Natural killer cell (primary cell): Measurements from ENCODE around the gene MRPS18A. TPM values are rescaled to one million over a fixed set of nuclear protein-coding genes. Genes with fewer than 3 reads are reported as not detected.

Experiments used
- ATAC-seq, 3 donors: fragments of 150-1000 bp in 2 of 3; fragments of 200-7000 bp in 1 of 3; cut with Tn5 transposase; 1 replicate in 1 of 3; 2 replicates in 2 of 3; pipeline ENCODE4 v1.10.0; 2021; ENCODE audit warnings: mild to moderate bottlenecking in 2 of 3, moderate library complexity in 2 of 3
- DNase-seq, 2 donors: peaks; one replicate each; pipeline versions ENCODE4 v3.0.0 to v3.0.0-alpha.2; 2013 to 2021; ENCODE audit warnings: mixed read lengths in 1 of 2
- H3K27ac ChIP-seq: one replicate; pipeline ENCODE4 v1.5.1; 2013; ENCODE audit warnings: mild to moderate bottlenecking, low read length
- H3K27me3 ChIP-seq: one replicate; pipeline ENCODE4 v1.6.1; 2013; ENCODE audit warnings: low read length; ENCODE audit not compliant: control insufficient read depth, insufficient read depth
- H3K36me3 ChIP-seq: one replicate; pipeline ENCODE4 v1.6.1; 2013; ENCODE audit warnings: low read length; ENCODE audit not compliant: control insufficient read depth, insufficient read depth
- H3K4me1 ChIP-seq: one replicate; pipeline ENCODE4 v1.6.1; 2013; ENCODE audit warnings: low read length; ENCODE audit not compliant: control insufficient read depth, insufficient read depth
- H3K4me3 ChIP-seq: one replicate; pipeline ENCODE4 v1.5.1; 2013; ENCODE audit warnings: low read length
- H3K9me3 ChIP-seq: one replicate; pipeline ENCODE4 v1.6.1; 2013; ENCODE audit warnings: low read length; ENCODE audit not compliant: control insufficient read depth, insufficient read depth
- H3K27ac Mint-ChIP-seq, 2 donors: one replicate each; pipeline ENCODE4 v1.8.0; 2022; ENCODE audit warnings: mild to moderate bottlenecking in 2 of 2, mixed read lengths in 2 of 2, moderate library complexity in 1 of 2
- H3K27me3 Mint-ChIP-seq, 2 donors: one replicate each; pipeline ENCODE4 v1.8.0; 2022; ENCODE audit warnings: low read depth in 2 of 2, mixed read lengths in 2 of 2
- H3K36me3 Mint-ChIP-seq: one replicate; pipeline ENCODE4 v1.8.0; 2022; ENCODE audit warnings: mixed read lengths
- H3K4me1 Mint-ChIP-seq, 2 donors: one replicate each; pipeline ENCODE4 v1.8.0; 2022; ENCODE audit warnings: mixed read lengths in 2 of 2
- H3K4me3 Mint-ChIP-seq: one replicate; pipeline ENCODE4 v1.8.0; 2022; ENCODE audit warnings: mild to moderate bottlenecking, moderate library complexity, mixed read lengths
- H3K9me3 Mint-ChIP-seq, 2 donors: one replicate each; pipeline ENCODE4 v1.8.0; 2022; ENCODE audit warnings: mixed read lengths in 2 of 2
- CTCF ChIP-seq: fragments of 200-600 bp; IDR thresholded peaks from one replicate; pipeline ENCODE4 v1.8.0; 2022; ENCODE audit warnings: antibody characterized with exemption
- WGBS: methylation state at CpG from one replicate; pipeline ENCODE4 v1.1.7; 2013; ENCODE audit warnings: missing lambda C conversion rate; ENCODE audit not compliant: insufficient coverage; 5-methylcytosine and 5-hydroxymethylcytosine counted together
- intact Hi-C: fragments of 100-400 bp; cut with micrococcal nuclease; formaldehyde crosslinking; loops from one replicate; pipeline ENCODE4 v1.14.2; 2022
- total RNA-seq, 4 donors: library from RNA; stranded (reverse); fragments of 120-200 nt in 1 of 4; gene quantifications; one replicate each; pipeline versions ENCODE4 v1.2.3 to v1.2.4, GENCODE V29; 2013 to 2022

The MRPS18A gene
- total RNA-seq, 3 donors from 2014 or later (not counting 1 experiment from before 2014, with no cell fraction given): 29.0 to 39.8 (median 33.1) TPM

- intact Hi-C loops: no loop called here
- no peak overlapping the region for H3K4me3 ChIP-seq
- TF ChIP-seq CTCF: no peak
- H3K36me3 ChIP-seq: peaks cover 29% of the 10 kb centered on the region
- no peak overlapping the region for H3K27ac ChIP-seq
- WGBS: 89% methylated on average over 1 of the region's 1 CpG
- no peaks in the 10 kb centered on the region for H3K9me3 ChIP-seq
- H3K9me3 Mint-ChIP-seq: no peaks in the 10 kb centered on the region
- no peak for DNase-seq
- no peaks in the 10 kb centered on the region for H3K36me3 Mint-ChIP-seq
- H3K27me3 Mint-ChIP-seq: peaks cover 0 to 1% of the 10 kb centered on the region in 2 donors
- no peak for ATAC-seq
- no peak overlapping the region for H3K27ac Mint-ChIP-seq
- peaks cover 15% of the 10 kb centered on the region for H3K4me1 ChIP-seq
- peaks cover 38 to 54% of the 10 kb centered on the region in 2 donors for H3K4me1 Mint-ChIP-seq
- H3K27me3 ChIP-seq: no peaks in the 10 kb centered on the region
- H3K4me3 Mint-ChIP-seq: no peak overlapping the region
Observed at GRCh38 chr6:43683708-43684455, 3.7 kb downstream of the MRPS18A start.

GRCh38 chr6:43682724-43683429, 4.7 kb downstream of the MRPS18A start:
- no peak overlapping the region for H3K27ac Mint-ChIP-seq
- no peaks in the 10 kb centered on the region for H3K9me3 ChIP-seq
- 95% methylated on average over 8 of the region's 8 CpGs for WGBS
- ATAC-seq (no peak), DNase-seq (no peak)
- H3K27me3 Mint-ChIP-seq: no peaks in the 10 kb centered on the region
- no peaks in the 10 kb centered on the region for H3K9me3 Mint-ChIP-seq
- TF ChIP-seq CTCF: no peak
- no peak overlapping the region for H3K4me3 ChIP-seq
- no peak overlapping the region for H3K4me3 Mint-ChIP-seq
- intact Hi-C loops: no loop called here
- no peak overlapping the region for H3K27ac ChIP-seq
- no peaks in the 10 kb centered on the region for H3K36me3 Mint-ChIP-seq
- H3K4me1 ChIP-seq: peaks cover 9% of the 10 kb centered on the region
- peaks cover 32 to 48% of the 10 kb centered on the region in 2 donors for H3K4me1 Mint-ChIP-seq
- peaks cover 39% of the 10 kb centered on the region for H3K36me3 ChIP-seq
- H3K27me3 ChIP-seq: no peaks in the 10 kb centered on the region

GRCh38 chr6:43681303-43681702, 6.3 kb downstream of the MRPS18A start:
- no peak overlapping the region for H3K4me3 Mint-ChIP-seq
- H3K36me3 Mint-ChIP-seq: no peaks in the 10 kb centered on the region
- H3K36me3 ChIP-seq: peaks cover 54% of the 10 kb centered on the region
- no peaks in the 10 kb centered on the region for H3K9me3 ChIP-seq
- H3K4me1 Mint-ChIP-seq: peaks cover 17 to 34% of the 10 kb centered on the region in 2 donors
- H3K27ac Mint-ChIP-seq: no peak overlapping the region
- no peak for TF ChIP-seq CTCF
- intact Hi-C loops: no loop called here
- H3K27me3 ChIP-seq: no peaks in the 10 kb centered on the region
- no peaks in the 10 kb centered on the region for H3K9me3 Mint-ChIP-seq
- no peak overlapping the region for H3K27ac ChIP-seq
- ATAC-seq: no peak
- 95% methylated on average over 5 of the region's 5 CpGs for WGBS
- H3K4me3 ChIP-seq: no peak overlapping the region
- no peaks in the 10 kb centered on the region for H3K27me3 Mint-ChIP-seq
- no peaks in the 10 kb centered on the region for H3K4me1 ChIP-seq
- DNase-seq: no peak
